Measurements from ENCODE around the gene CA9.

The CA9 gene

GRCh38 chr9:35717132-35717870 lies 43.6 kb downstream of the CA9 start:
- DNase-seq (ENCODE audit: low spot score): no peak

GRCh38 chr9:35718721-35719511 lies 45.2 kb downstream of the CA9 start:
- no peak for DNase-seq (ENCODE audit: low spot score)

GRCh38 chr9:35719546-35719945 lies 45.8 kb downstream of the CA9 start:
- no peak for DNase-seq (ENCODE audit: low spot score)

GRCh38 chr9:35723426-35723825 lies 49.7 kb downstream of the CA9 start:
- DNase-seq (ENCODE audit: low spot score): no peak

GRCh38 chr9:35723908-35724307 lies 50.2 kb downstream of the CA9 start:
- no peak for DNase-seq (ENCODE audit: low spot score)

- no peak for DNase-seq (ENCODE audit: low spot score)
These were observed 51.6 kb downstream of the CA9 start for GRCh38 chr9:35725362-35725761.

- DNase-seq (ENCODE audit: low spot score): peak; percentile 58
These were observed 53.2 kb downstream of the CA9 start for GRCh38 chr9:35726931-35727330.

- peak; percentile 28 for DNase-seq (ENCODE audit: low spot score)
These were observed 53.9 kb downstream of the CA9 start for GRCh38 chr9:35727676-35728040.

- DNase-seq (ENCODE audit: low spot score): peak; percentile 42
These were observed 54.6 kb downstream of the CA9 start for GRCh38 chr9:35728041-35728971.

GRCh38 chr9:35729101-35729500 lies 55.4 kb downstream of the CA9 start:
- no peak for DNase-seq (ENCODE audit: low spot score)

GRCh38 chr9:35729700-35730485 lies 56.2 kb downstream of the CA9 start:
- DNase-seq (ENCODE audit: low spot score): peak; percentile 73

- peak; percentile 17 for DNase-seq (ENCODE audit: low spot score)
These were observed 56.7 kb downstream of the CA9 start for GRCh38 chr9:35730486-35730854.

Data from hematopoietic multipotent progenitor cell treated with erythropoietin and hydrocortisone succinate and interleukin-3 and kit ligand, for 17 days (in vitro differentiated cells).